Left cardiac atrium (tissue), 4 donors: ENCODE measurements around the gene FAM47B. TPM values are rescaled to one million over a fixed set of nuclear protein-coding genes. Genes with fewer than 3 reads are reported as not detected.

Experiments used
- ATAC-seq, 2 donors: fragments of 200-7000 bp; cut with Tn5 transposase; one replicate each; pipeline ENCODE4 v1.9.1; 2020; ENCODE audit warnings: mild to moderate bottlenecking in 2 of 2, moderate library complexity in 2 of 2
- DNase-seq: peaks from one replicate; pipeline ENCODE4 v3.0.0-alpha.2; 2020
- intact Hi-C, 2 donors: fragments of 100-400 bp; cut with DNase I; formaldehyde crosslinking; loops; one replicate each; pipeline versions ENCODE4 v1.14.1 to v1.15.1; 2022 to 2023
- long read RNA-seq: library from polyadenylated mRNA; unstranded; transcript quantifications from one replicate; pipeline ENCODE4 v2.0.0, GENCODE V29; 2021
- total RNA-seq, 2 donors: library from RNA; stranded (reverse); fragmentation: NEBNext Ultra II Directional; extraction: Animal tissue kit (Norgen Biotek cat#: 25700); gene quantifications; one replicate each; pipeline ENCODE4 v1.2.1, GENCODE V29; 2021
- donor health status: DM: no; HTN: yes; CAD: no.
- donor health status: DM: no; HTN: yes; CAD: no; lungs with severe emphysema.
- donor health status: DM: yes; HTN: yes; CAD: no.
- donor health status: Dilated cardiomyopathy.

FAM47B gene
- not detected for total RNA-seq
- long read RNA-seq = 0 reads

- ATAC-seq (no peak), DNase-seq (no peak)
- intact Hi-C loops = no loop called here
Measured at GRCh38 chrX:34942496-34942895, at the start of gene FAM47B. Gene FAM47B, plus strand, starts transcription at chrX:34942796. Its CDS starts 36 bp downstream, at chrX:34942832.

DNA sequence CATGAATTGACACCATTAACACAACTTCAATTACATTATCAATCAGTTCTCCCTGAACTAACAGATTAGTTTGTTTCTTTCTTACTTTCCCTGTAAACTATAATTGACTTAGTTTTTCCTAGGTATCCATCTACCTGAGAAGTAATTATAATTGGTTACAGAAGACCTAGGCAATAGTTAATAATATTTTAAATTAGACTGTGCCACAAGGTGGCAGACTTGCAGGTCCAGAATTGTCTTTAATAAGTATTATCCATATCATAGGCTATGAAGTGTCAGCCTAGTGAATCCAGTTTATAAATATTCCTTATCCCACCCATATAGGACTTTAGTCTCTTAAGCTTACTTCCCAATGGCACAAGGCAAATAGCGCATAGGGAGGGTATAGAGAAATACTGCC lies 48.9 kb upstream of the FAM47B start:
- intact Hi-C loops = no loop called here
- ATAC-seq (no peak), DNase-seq (no peak)

DNA sequence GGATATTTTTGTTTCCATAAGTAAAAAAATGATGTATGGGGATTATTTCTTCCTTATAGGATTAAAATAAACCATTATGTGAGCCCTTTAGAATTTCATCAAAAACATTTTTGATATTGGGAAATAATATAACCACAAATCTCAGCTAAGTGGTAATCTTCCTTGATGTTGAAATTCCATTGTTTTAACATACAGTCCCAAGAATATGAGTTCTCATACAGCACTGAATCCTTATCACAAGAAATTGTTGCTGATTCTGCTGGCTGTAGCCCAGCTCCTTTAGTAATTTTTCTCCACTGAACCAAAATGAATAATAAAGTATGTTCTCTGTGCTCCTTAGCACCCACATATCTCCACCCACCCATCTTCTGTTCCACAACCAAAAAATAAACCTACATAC lies 41.9 kb upstream of the FAM47B start:
- DNase-seq (no peak), ATAC-seq (no peak)
- intact Hi-C loops = no loop called here

DNA sequence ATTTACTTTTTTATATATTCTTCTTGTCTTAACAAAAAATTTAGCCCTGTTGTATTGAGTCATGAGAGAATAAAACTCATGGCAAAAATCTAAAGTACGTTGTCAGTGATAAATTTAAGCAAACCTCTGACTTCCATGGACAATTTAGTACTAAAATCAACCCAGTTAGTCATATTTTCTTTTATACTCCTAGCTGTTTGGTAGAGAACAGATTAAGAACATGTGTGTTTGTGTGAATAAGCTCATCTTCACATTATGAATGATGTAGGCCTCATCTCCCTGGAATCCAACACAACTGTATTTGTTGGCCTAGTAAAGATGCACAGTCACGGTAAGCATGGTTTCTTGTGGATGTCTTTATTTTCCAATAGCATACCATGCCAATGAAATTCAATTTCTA lies 40.8 kb upstream of the FAM47B start:
- intact Hi-C loops = no loop called here
- no peak for DNase-seq
- no peak for ATAC-seq

DNA sequence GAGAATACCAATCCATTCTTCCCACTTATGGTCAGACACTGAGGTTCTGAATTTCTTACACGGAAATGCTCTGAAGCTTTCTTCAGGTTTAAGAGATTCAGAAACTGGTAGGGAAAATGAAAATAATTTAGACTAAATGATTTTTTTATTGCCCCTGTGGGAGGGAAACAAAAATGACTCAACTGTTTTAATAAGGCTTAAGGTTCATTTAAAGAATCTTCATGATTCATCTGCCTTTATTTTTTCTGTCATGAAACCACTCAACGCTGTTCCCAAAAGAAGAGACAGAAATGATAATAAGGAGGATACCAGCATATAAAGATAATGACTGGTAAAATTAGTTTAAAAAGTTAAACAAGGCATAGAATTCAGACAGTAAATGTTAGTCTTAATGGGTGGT lies 39.3 kb upstream of the FAM47B start:
- no peak for ATAC-seq
- intact Hi-C loops = no loop called here
- DNase-seq = no peak

DNA sequence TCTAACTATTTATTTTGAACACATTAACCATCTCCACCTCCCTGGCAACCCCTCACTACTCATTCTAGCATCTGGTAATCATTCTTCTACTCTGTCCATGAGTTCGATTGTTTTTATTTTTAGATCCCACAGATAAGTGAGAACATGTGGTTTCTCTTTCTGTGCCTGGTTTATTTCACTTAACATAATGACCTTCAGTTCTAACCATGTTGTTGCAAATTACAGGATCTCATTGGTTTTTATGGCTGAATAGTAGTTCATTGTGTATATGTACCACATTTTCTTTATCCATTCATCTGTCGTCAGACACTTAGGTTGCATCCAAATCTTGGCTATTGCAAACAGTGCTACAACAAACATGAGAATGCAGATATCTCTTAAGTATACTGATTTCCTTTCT lies 33.4 kb upstream of the FAM47B start:
- intact Hi-C loops = no loop called here
- no peak for DNase-seq
- no peak for ATAC-seq

DNA sequence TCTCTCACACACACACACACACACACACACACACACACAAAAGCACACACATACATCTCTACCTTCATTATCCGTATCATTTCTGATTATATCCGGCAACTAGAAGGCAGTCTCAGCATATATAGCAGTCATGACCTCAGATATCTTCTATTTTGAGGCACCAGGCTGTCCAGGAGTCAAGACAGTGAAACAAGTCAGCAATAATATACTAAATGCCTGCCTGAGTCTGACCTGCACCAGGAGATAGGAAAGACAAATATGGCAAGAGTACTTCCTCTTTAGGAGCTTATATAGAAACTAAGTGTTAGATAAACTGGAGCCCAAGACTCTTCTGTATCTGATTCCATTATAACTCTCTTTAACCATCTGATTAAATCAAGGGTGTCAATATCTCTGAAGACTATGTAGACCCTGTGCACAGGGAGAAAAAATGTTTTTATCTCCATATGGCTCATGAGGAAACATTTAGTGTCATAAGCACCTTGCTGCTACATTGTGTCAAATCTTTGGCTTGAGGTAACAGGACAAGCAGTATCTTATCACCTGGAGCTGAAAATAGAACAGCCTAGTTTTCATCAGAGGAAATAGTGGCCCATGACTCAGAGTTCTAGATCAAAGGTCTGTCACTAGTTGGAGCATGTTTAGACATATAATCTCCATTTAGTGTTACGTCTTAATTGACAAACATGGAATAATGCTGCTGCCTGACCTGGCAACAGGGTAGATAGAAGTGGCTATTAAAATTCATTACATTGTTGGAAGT lies 27.0 kb upstream of the FAM47B start:
- intact Hi-C loops = no loop called here
- DNase-seq (no peak), ATAC-seq (no peak)

GRCh38 chrX:34917146-34917545 lies 25.4 kb upstream of the FAM47B start:
- DNase-seq (no peak), ATAC-seq (no peak)
- intact Hi-C loops = no loop called here

GRCh38 chrX:34918091-34918736 lies 24.4 kb upstream of the FAM47B start:
- DNase-seq = no peak
- intact Hi-C loops = no loop called here
- peak in 1 of 2 donors; percentile 40 for ATAC-seq

DNA sequence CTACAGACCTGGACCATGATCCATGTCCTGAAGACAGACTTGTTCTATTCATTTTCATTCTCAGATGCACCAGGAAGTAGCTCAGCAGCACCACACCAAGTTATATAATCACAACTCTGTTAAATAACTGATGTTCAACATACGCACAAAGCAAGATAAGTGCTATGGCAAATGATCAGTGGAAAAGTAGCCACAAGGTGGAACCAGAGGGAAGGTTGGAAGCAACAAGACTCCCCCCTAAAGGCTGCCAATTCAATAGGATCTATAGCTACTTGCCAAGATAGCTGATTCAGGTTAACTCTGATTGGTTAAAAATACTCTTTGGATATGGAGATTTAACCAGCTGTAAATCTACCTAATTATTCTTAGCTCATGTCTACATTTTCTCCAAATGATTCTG lies 23.7 kb upstream of the FAM47B start:
- DNase-seq = no peak
- no peak for ATAC-seq
- intact Hi-C loops = no loop called here

- intact Hi-C loops = no loop called here
- DNase-seq (no peak), ATAC-seq (no peak)
Measured at GRCh38 chrX:34927866-34928265, 14.7 kb upstream of the FAM47B start.

DNA sequence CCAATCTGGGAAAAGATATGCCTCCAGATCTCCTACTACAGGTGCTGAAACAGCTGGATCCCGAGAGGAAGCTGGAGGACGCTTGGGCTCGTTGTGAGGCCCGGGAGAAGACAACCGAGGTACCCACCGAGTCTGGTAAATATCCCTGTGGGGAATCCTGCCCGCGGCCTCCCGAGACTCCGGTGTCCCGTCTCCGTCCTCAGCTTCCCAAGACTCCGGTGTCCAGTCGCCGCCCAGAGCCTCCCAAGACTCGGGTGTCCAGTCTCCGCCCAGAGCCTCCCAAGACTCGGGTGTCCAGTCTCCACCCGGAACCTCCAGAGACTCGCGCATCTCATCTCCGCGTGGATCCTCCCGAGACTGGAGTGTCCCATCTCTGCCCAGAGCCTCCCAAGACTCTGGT lies 639 bp downstream of the FAM47B start:
- intact Hi-C loops = no loop called here
- ATAC-seq (no peak), DNase-seq (no peak)

DNA sequence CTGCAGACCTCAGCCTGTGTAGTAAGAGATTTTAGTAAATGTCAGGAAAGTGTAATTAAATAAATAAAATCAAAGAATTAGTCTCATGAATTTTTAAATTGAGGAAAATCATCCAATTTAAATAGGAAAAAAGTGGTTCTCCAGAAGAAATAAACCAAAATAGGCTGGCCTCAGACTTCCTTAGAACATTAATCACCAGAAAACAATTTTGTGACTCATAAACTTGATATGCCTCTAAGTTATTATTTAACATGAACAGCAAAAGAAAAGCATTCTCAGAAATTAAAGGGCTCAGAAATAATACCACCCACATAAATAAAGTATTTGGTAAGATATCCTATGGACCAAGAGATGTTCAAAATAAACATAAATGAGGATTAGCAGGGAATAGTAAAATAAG lies 14.3 kb downstream of the FAM47B start:
- DNase-seq (no peak), ATAC-seq (no peak)

GRCh38 chrX:34961662-34962061 lies 19.1 kb downstream of the FAM47B start:
- DNase-seq (no peak), ATAC-seq (no peak)
- intact Hi-C loops = no loop called here

More for the DNA sequence above, 14.3 kb downstream of the FAM47B start:
- intact Hi-C loops = no loop called here

- DNase-seq (no peak), ATAC-seq (no peak)
- intact Hi-C loops = no loop called here
Measured at GRCh38 chrX:34972206-34972605, 29.6 kb downstream of the FAM47B start.

DNA sequence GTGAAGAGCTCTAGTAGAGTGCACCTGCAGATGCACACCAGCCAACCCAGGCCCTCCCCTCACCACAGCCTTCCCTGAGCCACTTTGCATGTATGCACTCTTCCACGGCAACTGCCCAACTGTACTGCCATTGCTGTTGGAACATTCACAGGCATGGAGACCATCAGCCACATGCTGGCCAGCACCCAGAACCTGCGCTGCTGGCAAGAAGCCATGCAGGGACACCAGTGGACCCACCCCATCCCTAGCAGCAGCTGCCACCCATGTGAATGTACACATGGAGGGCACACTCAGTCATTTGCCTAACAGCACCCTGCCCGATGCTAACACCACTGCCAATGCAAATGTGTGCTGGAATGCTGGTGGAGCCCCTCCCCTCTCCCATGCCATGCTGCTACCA lies 35.6 kb downstream of the FAM47B start:
- intact Hi-C loops = no loop called here
- no peak for DNase-seq
- ATAC-seq = no peak

GRCh38 chrX:34987646-34988045 lies 45.0 kb downstream of the FAM47B start:
- intact Hi-C loops = no loop called here
- DNase-seq (no peak), ATAC-seq (no peak)
